SK-N-SH (cell line): ENCODE results near the gene LRRIQ1. TPM values are rescaled to one million over a fixed set of nuclear protein-coding genes. Genes with fewer than 3 reads are reported as not detected.

Experiments used
- CTCF ChIA-PET: fragments of 300-600, 350-600 bp; formaldehyde crosslinking; extraction: SDS; loops from one replicate; lab custom pipeline; 2021; lab: Yijun Ruan, JAX
- POLR2A ChIA-PET: fragments of 350-600 bp; sonication (Branson Sonifier 250); formaldehyde crosslinking; extraction: SDS; loops from one replicate; lab custom pipeline; 2020; ENCODE audit warnings: antibody characterized with exemption, inconsistent platforms; lab: Yijun Ruan, JAX
- DNase-seq: peaks from one replicate; pipeline ENCODE4 v3.0.0; 2012
- H2AFZ ChIP-seq: fragments of 200-600 bp; sonication (generic); 2 replicates; pipeline ENCODE4 v1.8.1; 2016; ENCODE audit warnings: antibody characterized with exemption, mild to moderate bottlenecking, low read depth
- H3F3A ChIP-seq: fragments of 200-600 bp; sonication (generic); replicated peaks from 2 replicates; pipeline ENCODE3; 2016; ENCODE audit warnings: antibody characterized with exemption, mild to moderate bottlenecking; ENCODE audit not compliant: insufficient read depth
- H3K27ac ChIP-seq, 2 experiments: fragments of 200-500 bp in 1 of 2; fragments of 200-600 bp in 1 of 2; sonication (Bioruptor generic) in 1 of 2; sonication (generic), shearing (Covaris generic) in 1 of 2; 2 replicates each; pipeline versions ENCODE4 v1.5.1 to v1.6.1; 2014 to 2016; ENCODE audit warnings: low read depth in 2 of 2, inconsistent platforms in 1 of 2, low read length in 1 of 2, mild to moderate bottlenecking in 1 of 2, mixed read lengths in 1 of 2
- H3K27me3 ChIP-seq: fragments of 200-600 bp; sonication (generic), shearing (Covaris generic); 2 replicates; pipeline ENCODE4 v1.6.1; 2016; ENCODE audit warnings: mixed run types; ENCODE audit not compliant: insufficient read depth
- H3K36me3 ChIP-seq, 2 experiments: fragments of 200-500 bp in 1 of 2; fragments of 200-600 bp in 1 of 2; sonication (Bioruptor generic) in 1 of 2; sonication (generic) in 1 of 2; replicated peaks in 1 of 2; 2 replicates each; pipeline versions ENCODE3 to v1.5.1; 2014 to 2016; ENCODE audit warnings: low read length in 1 of 2, mild to moderate bottlenecking in 1 of 2; ENCODE audit not compliant: insufficient read depth in 2 of 2, control insufficient read depth in 1 of 2
- H3K4me1 ChIP-seq, 2 experiments: fragments of 200-500 bp in 1 of 2; fragments of 200-600 bp in 1 of 2; sonication (Bioruptor generic) in 1 of 2; sonication (generic), shearing (Covaris generic) in 1 of 2; 2 replicates each; pipeline versions ENCODE4 v1.5.1 to v1.6.1; 2014 to 2016; ENCODE audit warnings: low read depth in 1 of 2, low read length in 1 of 2, mixed run types in 1 of 2; ENCODE audit not compliant: insufficient read depth in 2 of 2, control insufficient read depth in 1 of 2
- H3K4me2 ChIP-seq: fragments of 200-600 bp; sonication (generic), shearing (Covaris generic); 2 replicates; pipeline ENCODE4 v1.6.1; 2017; ENCODE audit warnings: mixed run types
- H3K4me3 ChIP-seq, 2 experiments: fragments of 200-500 bp in 1 of 2; fragments of 200-600 bp in 1 of 2; sonication (Bioruptor generic) in 1 of 2; sonication (generic), shearing (Covaris generic) in 1 of 2; 2 replicates each; pipeline versions ENCODE4 v1.5.1 to v1.8.1; 2014 to 2016; ENCODE audit warnings: low read depth in 2 of 2, inconsistent platforms in 1 of 2, low read length in 1 of 2, mild to moderate bottlenecking in 1 of 2, mixed read lengths in 1 of 2, moderate library complexity in 1 of 2
- H3K79me2 ChIP-seq: fragments of 200-600 bp; sonication (generic); 2 replicates; pipeline ENCODE4 v1.8.1; 2017; ENCODE audit warnings: mild to moderate bottlenecking; ENCODE audit not compliant: insufficient read depth
- H3K9ac ChIP-seq: fragments of 200-600 bp; sonication (generic); 2 replicates; pipeline ENCODE4 v1.6.1; 2017; ENCODE audit warnings: mixed run types
- H3K9me2 ChIP-seq: fragments of 200-600 bp; sonication (generic); 2 replicates; pipeline ENCODE4 v1.6.1; 2017; ENCODE audit warnings: mixed run types
- H3K9me3 ChIP-seq: fragments of 200-600 bp; sonication (generic); 2 replicates; pipeline ENCODE4 v1.6.1; 2017; ENCODE audit warnings: mixed run types, mild to moderate bottlenecking, moderate library complexity
- H4K20me1 ChIP-seq: fragments of 200-600 bp; sonication (generic); 2 replicates; pipeline ENCODE4 v1.6.1; 2017; ENCODE audit warnings: mild to moderate bottlenecking, mixed run types; ENCODE audit not compliant: insufficient read depth
- ELF1 ChIP-seq: IDR thresholded peaks from 2 replicates; pipeline ENCODE4 v1.4.0; 2012
- EZH2phosphoT487 ChIP-seq: fragments of 200-600 bp; sonication (generic); IDR thresholded peaks from 2 replicates; pipeline ENCODE4 v1.6.1; 2017; ENCODE audit warnings: low read depth, mixed run types, mild to moderate bottlenecking, antibody characterized with exemption, moderate library complexity, borderline replicate concordance
- FOXJ3 ChIP-seq: sonication (generic); formaldehyde crosslinking; IDR thresholded peaks from 2 replicates; pipeline ENCODE4 v1.5.1; 2020; ENCODE audit warnings: mild to moderate bottlenecking, missing genetic modification reagents
- FOXM1 ChIP-seq: IDR thresholded peaks from 2 replicates; pipeline ENCODE4 v1.4.0; 2012; ENCODE audit warnings: low read depth, mild to moderate bottlenecking
- GABPA ChIP-seq: IDR thresholded peaks from 2 replicates; pipeline ENCODE4 v1.4.0; 2012; ENCODE audit warnings: low read depth, mild to moderate bottlenecking
- IRF3 ChIP-seq: fragments of 150-350 bp; IDR thresholded peaks from 2 replicates; pipeline ENCODE4 v1.6.1; 2016; ENCODE audit warnings: mild to moderate bottlenecking, low read depth, low read length
- MAX ChIP-seq: IDR thresholded peaks from 2 replicates; pipeline ENCODE4 v1.4.0; 2012; ENCODE audit warnings: low read depth
- MEF2A ChIP-seq: IDR thresholded peaks from 2 replicates; pipeline ENCODE4 v1.4.0; 2012; ENCODE audit warnings: low read depth, borderline replicate concordance
- MXI1 ChIP-seq: IDR thresholded peaks from 2 replicates; pipeline ENCODE4 v1.6.1; 2012; ENCODE audit warnings: mild to moderate bottlenecking, low read depth, low read length, improper control_type of control experiment
- NRF1 ChIP-seq: IDR thresholded peaks from 2 replicates; pipeline ENCODE4 v1.6.1; 2012; ENCODE audit warnings: low read depth, mild to moderate bottlenecking, low read length
- PBX3 ChIP-seq: IDR thresholded peaks from 2 replicates; pipeline ENCODE4; 2012
- RAD21 ChIP-seq: IDR thresholded peaks from 2 replicates; pipeline ENCODE4 v1.6.1; 2012; ENCODE audit warnings: mild to moderate bottlenecking, low read length
- RCOR1 ChIP-seq: fragments of 150-350 bp; IDR thresholded peaks from 2 replicates; pipeline ENCODE4 v1.6.1; 2017; ENCODE audit warnings: antibody characterized with exemption, low read length
- RFX5 ChIP-seq: IDR thresholded peaks from 2 replicates; pipeline ENCODE4 v1.6.1; 2012; ENCODE audit warnings: mild to moderate bottlenecking, improper control_type of control experiment, low read length
- RXRA ChIP-seq: IDR thresholded peaks from 2 replicates; pipeline ENCODE4 v1.4.0; 2012; ENCODE audit warnings: low read depth, mild to moderate bottlenecking, borderline replicate concordance
- SIN3A ChIP-seq: IDR thresholded peaks from 2 replicates; pipeline ENCODE4 v1.6.1; 2012; ENCODE audit warnings: low read depth, mild to moderate bottlenecking, low read length, moderate library complexity, borderline replicate concordance
- SMC3 ChIP-seq: IDR thresholded peaks from 2 replicates; pipeline ENCODE4 v1.6.1; 2012; ENCODE audit warnings: low read depth, low read length, improper control_type of control experiment
- TAF1 ChIP-seq: IDR thresholded peaks from 2 replicates; pipeline ENCODE4 v1.6.1; 2012; ENCODE audit warnings: low read depth, mild to moderate bottlenecking, low read length, moderate library complexity, borderline replicate concordance
- TEAD4 ChIP-seq: IDR thresholded peaks from 2 replicates; pipeline ENCODE4 v1.4.0; 2012; ENCODE audit warnings: mild to moderate bottlenecking, borderline replicate concordance; ENCODE audit not compliant: insufficient read depth
- USF1 ChIP-seq: IDR thresholded peaks from 2 replicates; pipeline ENCODE4 v1.4.0; 2012; ENCODE audit warnings: low read depth, borderline replicate concordance
- USF2 ChIP-seq: fragments of 150-350 bp; IDR thresholded peaks from 2 replicates; pipeline ENCODE4 v1.6.1; 2017; ENCODE audit warnings: antibody characterized with exemption, low read length, low read depth, borderline replicate concordance
- ZBTB33 ChIP-seq: IDR thresholded peaks from 2 replicates; pipeline ENCODE4 v1.4.0; 2012; ENCODE audit warnings: low read depth, borderline replicate concordance
- WGBS: methylation state at CpG from one replicate; pipeline ENCODE4 v1.1.6; 2017; ENCODE audit warnings: low lambda C conversion rate; 5-methylcytosine and 5-hydroxymethylcytosine counted together
- polyA plus RNA-seq, 3 experiments: library from polyadenylated mRNA; depleted of rRNA; stranded (reverse); fragments of >200 nt; gene quantifications; 2 replicates each; pipeline ENCODE4 v1.2.3, GENCODE V29; 2012

The LRRIQ1 gene
- polyA plus RNA-seq, 1 of the 3 experiments (the other 2 are of a cell fraction): 0.39 TPM

- TF ChIP-seq ZBTB33: no peak
- no peak for TF ChIP-seq IRF3
- no peak for TF ChIP-seq FOXJ3 (CRISPR knock-in tag)
- 0 out of 2 replicates have a peak, but pooled peaks have one; percentile 25 for TF ChIP-seq RCOR1
- no peak for TF ChIP-seq RAD21
- no peak for TF ChIP-seq FOXM1
- no peak for TF ChIP-seq MEF2A
- TF ChIP-seq PBX3: no peak
- no peak for TF ChIP-seq EZH2phosphoT487
- peak; percentile 60; the same call in 1 of the 2 replicates for TF ChIP-seq RFX5
- TF ChIP-seq SIN3A: peak; percentile 96
- no peak for TF ChIP-seq TAF1
- no peak for TF ChIP-seq GABPA
- TF ChIP-seq MXI1: peak; percentile 81; the same call in 1 of the 2 replicates
Measured at GRCh38 chr12:85036234-85036707, at the start of gene LRRIQ1, which contains the start of gene TSPAN19 (continued).

GRCh38 chr12:84986586-84986985, 49.6 kb upstream of the LRRIQ1 start:
- Histone ChIP-seq H3K27me3 (no peaks in the 10 kb centered on the region), H3K27ac (no peak overlapping the region), H3F3A (no peaks in the 10 kb centered on the region), H3K79me2 (no peaks in the 10 kb centered on the region), H2AFZ (no peak overlapping the region), H3K4me2 (no peak overlapping the region), H4K20me1 (no peaks in the 10 kb centered on the region), H3K9me2 (no peaks in the 10 kb centered on the region), H3K9me3 (no peaks in the 10 kb centered on the region), H3K36me3 (no peaks in the 10 kb centered on the region), H3K4me1 (no peaks in the 10 kb centered on the region), H3K9ac (no peak overlapping the region), H3K4me3 (no peak overlapping the region)
- ChIA-PET CTCF (no interaction called here), POLR2A (no interaction called here)
- DNase-seq: no peak
- WGBS: 51% methylated on average over 3 of the region's 3 CpGs
- TF ChIP-seq SMC3 (no peak), TEAD4 (no peak), ELF1 (no peak), RAD21 (no peak), MEF2A (no peak), RCOR1 (no peak), USF1 (no peak), SIN3A (no peak), TAF1 (no peak), NRF1 (no peak), MAX (no peak), RXRA (no peak), MXI1 (no peak), USF2 (no peak), ZBTB33 (no peak), RFX5 (no peak)
